H1 (cell line): Measurements from ENCODE around the gene ENOSF1. TPM values are rescaled to one million over a fixed set of nuclear protein-coding genes. Genes with fewer than 3 reads are reported as not detected.

Experiments
- CTCF ChIA-PET: fragments of 300-600 bp; sonication (Branson Sonifier 250); formaldehyde crosslinking; loops from one replicate; lab custom pipeline; 2021; ENCODE audit not compliant: partially characterized antibody; lab: Charles Lee
- POLR2A ChIA-PET: fragments of 300-600 bp; sonication (Branson Sonifier 250); formaldehyde crosslinking; loops from one replicate; lab custom pipeline; 2021; ENCODE audit warnings: inconsistent platforms; ENCODE audit not compliant: partially characterized antibody; lab: Charles Lee
- DNase-seq, 2 experiments: peaks; one replicate each; pipeline versions ENCODE4 v3.0.0 to v3.0.0-alpha.2; 2010 to 2022; ENCODE audit warnings: low spot score in 2 of 2, low read depth in 1 of 2, mixed read lengths in 1 of 2
- FAIRE-seq: peaks from 2 replicates; lab custom pipeline; 2011; peaks lifted over from hg19 to GRCh38; lab: Jason Lieb, UNC
- H2AFZ ChIP-seq: 2 replicates; pipeline ENCODE4 v1.8.1; 2012; ENCODE audit warnings: low read length, inconsistent platforms
- H2AK5ac ChIP-seq: 2 replicates; pipeline ENCODE4 v1.6.1; 2013; ENCODE audit warnings: low read depth, low read length
- H2BK120ac ChIP-seq: replicated peaks from 2 replicates; pipeline ENCODE3; 2013; ENCODE audit warnings: low read depth, low read length, inconsistent platforms
- H2BK12ac ChIP-seq: 2 replicates; pipeline ENCODE4 v1.6.1; 2013; ENCODE audit warnings: low read depth, low read length
- H2BK15ac ChIP-seq: 2 replicates; pipeline ENCODE4 v1.6.1; 2013; ENCODE audit warnings: low read length
- H2BK20ac ChIP-seq: 2 replicates; pipeline ENCODE4 v1.6.1; 2013; ENCODE audit warnings: low read length
- H2BK5ac ChIP-seq: 2 replicates; pipeline ENCODE4 v1.6.1; 2013; ENCODE audit warnings: low read depth, low read length
- H3K14ac ChIP-seq: 2 replicates; pipeline ENCODE4 v1.6.1; 2013; ENCODE audit warnings: inconsistent platforms; ENCODE audit not compliant: insufficient read length
- H3K18ac ChIP-seq: 2 replicates; pipeline ENCODE4 v1.6.1; 2013; ENCODE audit warnings: low read length; ENCODE audit errors: extremely low read depth
- H3K23ac ChIP-seq: 2 replicates; pipeline ENCODE4 v1.6.1; 2013; ENCODE audit warnings: inconsistent platforms; ENCODE audit not compliant: insufficient read length
- H3K23me2 ChIP-seq: 2 replicates; pipeline ENCODE4 v1.6.1; 2013; ENCODE audit warnings: low read depth, low read length
- H3K27ac ChIP-seq: 2 replicates; pipeline ENCODE4 v1.6.1; 2011; ENCODE audit warnings: low read depth, low read length, inconsistent platforms
- H3K27me3 ChIP-seq, 4 experiments: replicated peaks in 1 of 4; 1 replicate in 1 of 4; 2 replicates in 3 of 4; pipeline versions ENCODE4 v1.6.1 to v1.8.1; 2011 to 2013; ENCODE audit warnings: low read length in 3 of 4, mild to moderate bottlenecking in 3 of 4, inconsistent platforms in 2 of 4, mixed read lengths in 2 of 4, moderate library complexity in 1 of 4; ENCODE audit not compliant: control insufficient read depth in 3 of 4, insufficient read depth in 3 of 4; ENCODE audit errors: extremely low read depth in 1 of 4
- H3K36me3 ChIP-seq, 4 experiments: 2 replicates each; pipeline versions ENCODE4 v1.6.1 to v1.8.1; 2011 to 2013; ENCODE audit warnings: mild to moderate bottlenecking in 4 of 4, low read length in 3 of 4, moderate library complexity in 2 of 4, control low read depth in 1 of 4, inconsistent platforms in 1 of 4; ENCODE audit not compliant: insufficient read depth in 4 of 4, control insufficient read depth in 2 of 4
- H3K4ac ChIP-seq: replicated peaks from 2 replicates; pipeline ENCODE3; 2013; ENCODE audit warnings: low read length, low read depth, mixed read lengths, inconsistent platforms; ENCODE audit not compliant: insufficient read length
- H3K4me1 ChIP-seq, 4 experiments: replicated peaks in 1 of 4; 1 replicate in 1 of 4; 2 replicates in 3 of 4; pipeline versions ENCODE4 v1.6.1 to v1.8.1; 2011 to 2013; ENCODE audit warnings: low read length in 3 of 4, inconsistent platforms in 2 of 4, mixed read lengths in 1 of 4; ENCODE audit not compliant: insufficient read depth in 4 of 4, control insufficient read depth in 3 of 4
- H3K4me2 ChIP-seq, 2 experiments: 2 replicates each; pipeline versions ENCODE4 v1.6.1 to v1.8.1; 2011 to 2013; ENCODE audit warnings: low read depth in 2 of 2, low read length in 2 of 2, control low read depth in 1 of 2, inconsistent platforms in 1 of 2, mild to moderate bottlenecking in 1 of 2; ENCODE audit not compliant: insufficient read depth in 1 of 2
- H3K4me3 ChIP-seq, 4 experiments: fragments of 200-600, 300-600 bp in 1 of 4; sonication (generic), shearing (Covaris generic), sonication (Bioruptor Twin) in 1 of 4; 2 replicates each; pipeline versions ENCODE4 v1.5.1 to v1.8.1; 2011 to 2016; ENCODE audit warnings: low read length in 4 of 4, low read depth in 3 of 4, control low read depth in 2 of 4, inconsistent platforms in 2 of 4, mild to moderate bottlenecking in 2 of 4, mixed read lengths in 1 of 4, moderate library complexity in 1 of 4; ENCODE audit not compliant: insufficient read depth in 2 of 4; ENCODE audit errors: extremely low read depth in 1 of 4
- H3K56ac ChIP-seq: replicated peaks from 2 replicates; pipeline ENCODE3; 2013; ENCODE audit warnings: low read depth, mild to moderate bottlenecking, mixed read lengths, low read length, inconsistent platforms; ENCODE audit not compliant: insufficient read length
- H3K79me1 ChIP-seq: 2 replicates; pipeline ENCODE4 v1.6.1; 2013; ENCODE audit warnings: low read depth, low read length, control low read depth
- H3K79me2 ChIP-seq, 2 experiments: 2 replicates each; pipeline versions ENCODE4 v1.6.1 to v1.8.1; 2012 to 2013; ENCODE audit warnings: low read length in 2 of 2, mild to moderate bottlenecking in 2 of 2, inconsistent platforms in 1 of 2; ENCODE audit not compliant: insufficient read depth in 2 of 2, control insufficient read depth in 1 of 2
- H3K9ac ChIP-seq, 4 experiments: replicated peaks in 1 of 4; 1 replicate in 1 of 4; 2 replicates in 3 of 4; pipeline versions ENCODE4 v1.6.1 to v1.8.1; 2011 to 2013; ENCODE audit warnings: low read depth in 3 of 4, low read length in 3 of 4, control low read depth in 2 of 4, mild to moderate bottlenecking in 2 of 4, moderate library complexity in 2 of 4, inconsistent platforms in 1 of 4; ENCODE audit errors: extremely low read depth in 1 of 4
- H3K9me3 ChIP-seq, 2 experiments: 2 replicates each; pipeline versions ENCODE4 v1.6.1 to v1.8.1; 2012 to 2013; ENCODE audit warnings: mild to moderate bottlenecking in 2 of 2, moderate library complexity in 2 of 2, control low read depth in 1 of 2, inconsistent platforms in 1 of 2, low read depth in 1 of 2, low read length in 1 of 2, mixed read lengths in 1 of 2; ENCODE audit not compliant: insufficient read depth in 2 of 2
- H4K20me1 ChIP-seq, 2 experiments: replicated peaks in 1 of 2; 2 replicates each; pipeline versions ENCODE3 to v1.8.1; 2011 to 2013; ENCODE audit warnings: inconsistent platforms in 2 of 2, low read length in 2 of 2, mild to moderate bottlenecking in 1 of 2; ENCODE audit not compliant: insufficient read depth in 2 of 2, control insufficient read depth in 1 of 2
- H4K5ac ChIP-seq: 2 replicates; pipeline ENCODE4 v1.6.1; 2013; ENCODE audit warnings: low read length, low read depth, mixed read lengths, inconsistent platforms; ENCODE audit not compliant: insufficient read length
- H4K8ac ChIP-seq: 2 replicates; pipeline ENCODE4 v1.8.0; 2013; ENCODE audit warnings: mild to moderate bottlenecking, moderate library complexity, low read length, inconsistent platforms; ENCODE audit not compliant: insufficient read depth; ENCODE audit errors: extremely low read depth
- H4K91ac ChIP-seq: replicated peaks from 2 replicates; pipeline ENCODE3; 2013; ENCODE audit warnings: low read length, mixed read lengths, inconsistent platforms; ENCODE audit not compliant: insufficient read length
- CTBP2 ChIP-seq: IDR thresholded peaks from 2 replicates; pipeline ENCODE4 v1.7.0; 2011; ENCODE audit warnings: borderline replicate concordance, mild to moderate bottlenecking, moderate library complexity, mixed read lengths, low read length; ENCODE audit not compliant: insufficient read depth, insufficient read length
- KDM1A ChIP-seq: fragments of 200-600, 300-600 bp; sonication (generic); IDR thresholded peaks from 2 replicates; pipeline ENCODE4 v1.7.1; 2016; ENCODE audit warnings: mild to moderate bottlenecking, low read length, borderline replicate concordance
- POLR2AphosphoS5 ChIP-seq: IDR thresholded peaks from 2 replicates; pipeline ENCODE4 v1.6.1; 2011; ENCODE audit warnings: low read depth, low read length
- RAD21 ChIP-seq, 2 experiments: IDR thresholded peaks in 1 of 2; conservative IDR thresholded peaks in 1 of 2; 2 replicates each; pipeline ENCODE4 v1.6.1; 2011; ENCODE audit warnings: low read depth in 2 of 2, low read length in 2 of 2, improper control_type of control experiment in 1 of 2, inconsistent platforms in 1 of 2, mild to moderate bottlenecking in 1 of 2, moderate library complexity in 1 of 2
- WGBS, 2 experiments: shearing (Covaris generic) in 1 of 2; methylation state at CpG; one replicate each; pipeline versions ENCODE4 v1.1.6 to v1.1.7; 2013 to 2015; ENCODE audit warnings: low lambda C conversion rate in 2 of 2, mixed read lengths in 2 of 2, inconsistent platforms in 1 of 2, low coverage in 1 of 2, missing lambda C conversion rate in 1 of 2; ENCODE audit not compliant: insufficient replicate concordance in 2 of 2, insufficient coverage in 1 of 2, insufficient read length in 1 of 2; ENCODE audit errors: extremely low coverage in 1 of 2, missing lambda C conversion rate in 1 of 2; 5-methylcytosine and 5-hydroxymethylcytosine counted together
- polyA plus RNA-seq, 7 experiments: library from polyadenylated mRNA; depleted of rRNA in 3 of 7; stranded (reverse) in 5 of 7; unstranded in 2 of 7; fragments of >200 nt in 5 of 7; fragments of 200-250 nt in 2 of 7; gene quantifications; 1 replicate in 5 of 7; 2 replicates in 1 of 7; 4 replicates in 1 of 7; pipeline versions ENCODE4 v1.2.1 to v1.2.3, GENCODE V29; 2011 to 2013; ENCODE audit warnings: missing spikeins in 2 of 7, mixed read lengths in 2 of 7
- total RNA-seq: library from RNA; stranded (reverse); fragmentation: NEBNext Ultra II Directional; extraction: Animal tissue kit (Norgen Biotek cat#: 25700); gene quantifications from 2 replicates; pipeline ENCODE4 v1.2.1, GENCODE V29; 2021

The ENOSF1 gene
- total and polyA plus RNA-seq, 2 of the 8 experiments (the other 6 are each of a cell fraction or from before 2014, with no cell fraction given) = 15.4 to 26.4 TPM

- Histone ChIP-seq H3K9me3 (no peaks in the 10 kb centered on the region), H3K36me3 (no peaks in the 10 kb centered on the region), H3K79me1 (no peaks in the 10 kb centered on the region), H2BK15ac (no peak overlapping the region), H3K4me2 (no peak overlapping the region), H2BK120ac (no peak overlapping the region), H2BK12ac (no peak overlapping the region), H2BK20ac (no peak overlapping the region), H3K27ac (no peak overlapping the region), H2AK5ac (no peak overlapping the region), H3K18ac (no peak overlapping the region), H4K20me1 (no peaks in the 10 kb centered on the region), H3K4me1 (peaks cover 0 to 2% (median 0%) of the 10 kb centered on the region in 4 experiments; a peak in 1 of 7 replicates), H3K4ac (no peak overlapping the region), H3K4me3 (no peak overlapping the region), H2BK5ac (no peak overlapping the region), H3K27me3 (no peaks in the 10 kb centered on the region), H4K5ac (no peak overlapping the region), H3K9ac (no peak overlapping the region), H3K14ac (no peak overlapping the region), H2AFZ (no peak overlapping the region), H3K79me2 (no peaks in the 10 kb centered on the region), H3K56ac (no peak overlapping the region), H4K8ac (no peak overlapping the region), H4K91ac (no peak overlapping the region), H3K23ac (no peak overlapping the region), H3K23me2 (no peaks in the 10 kb centered on the region; the same call in 1 of the 2 replicates)
- no peak for FAIRE-seq
- CTCF ChIA-PET = interaction anchor here (0.6 to 5.0 kb wide), 5 partner anchors 12 to 76 kb away, joined by 3 to 24 read pairs (median 3); no protein-coding TSS in a partner anchor
- no peak for DNase-seq
- POLR2A ChIA-PET = no interaction called here
- WGBS, 2 experiments = 93% methylated on average over 6 of the region's 6 CpGs; no CpG with 5 or more reads in 1 of the 2 experiments
- no peak for TF ChIP-seq RAD21 (IDR thresholded peaks at IDR 0.05 in 1 of 2, conservative IDR thresholded peaks at IDR 0.05 in 1 of 2; ENCODE audit: low read depth in 2 of 2, low read length in 2 of 2)
- no peak for TF ChIP-seq KDM1A
- TF ChIP-seq CTBP2 = no peak
- no peak for TF ChIP-seq POLR2AphosphoS5
Measured at GRCh38 chr18:641224-641623, 71.2 kb downstream of the ENOSF1 start.
